ENCODE measurements around the gene CTNNBIP1.

The CTNNBIP1 gene

GRCh38 chr1:9823693-9823942 is 86.5 kb downstream of the CTNNBIP1 start:
- TF ChIP-seq MAX (IDR thresholded peaks at IDR 0.05; ENCODE audit: low read depth, low read length) (no peak), CTCF (IDR thresholded peaks at IDR 0.05; ENCODE audit: low read depth, low read length) (no peak), MYC (IDR thresholded peaks at IDR 0.05; ENCODE audit: low read depth, low read length) (0 out of 2 replicates have a peak, but pooled peaks have one; percentile 2), POLR2A (IDR thresholded peaks at IDR 0.05; ENCODE audit: extremely low read depth, insufficient read length) (peak; percentile 47)

GRCh38 chr1:9822897-9823692 is 87.0 kb downstream of the CTNNBIP1 start:
- H3K4me3 ChIP-seq (ENCODE audit: low read depth, low read length): peak overlapping the region; percentile 78
- TF ChIP-seq MYC (IDR thresholded peaks at IDR 0.05; ENCODE audit: low read depth, low read length) (no peak; the same call in 1 of the 2 replicates), POLR2A (IDR thresholded peaks at IDR 0.05; ENCODE audit: extremely low read depth, insufficient read length) (no peak), CTCF (IDR thresholded peaks at IDR 0.05; ENCODE audit: low read depth, low read length) (no peak), MAX (IDR thresholded peaks at IDR 0.05; ENCODE audit: low read depth, low read length) (no peak)
- peak; percentile 70 for DNase-seq (ENCODE audit: low read depth)

More at GRCh38 chr1:9823693-9823942, 86.5 kb downstream of the CTNNBIP1 start:
- H3K4me3 ChIP-seq (ENCODE audit: low read depth, low read length): peak overlapping the region; percentile 78
- no peak for DNase-seq (ENCODE audit: low read depth)

GRCh38 chr1:9822490-9822889 is 87.6 kb downstream of the CTNNBIP1 start:
- no peak for TF ChIP-seq POLR2A (IDR thresholded peaks at IDR 0.05; ENCODE audit: extremely low read depth, insufficient read length)
- no peak for TF ChIP-seq CTCF (IDR thresholded peaks at IDR 0.05; ENCODE audit: low read depth, low read length)
- no peak for TF ChIP-seq MAX (IDR thresholded peaks at IDR 0.05; ENCODE audit: low read depth, low read length)
- TF ChIP-seq MYC (IDR thresholded peaks at IDR 0.05; ENCODE audit: low read depth, low read length): no peak; the same call in 1 of the 2 replicates
- DNase-seq (ENCODE audit: low read depth): no peak

GRCh38 chr1:9821710-9822109 is 88.4 kb downstream of the CTNNBIP1 start:
- H3K4me3 ChIP-seq (ENCODE audit: low read depth, low read length): no peak overlapping the region
- no peak for TF ChIP-seq MAX (IDR thresholded peaks at IDR 0.05; ENCODE audit: low read depth, low read length)
- TF ChIP-seq CTCF (IDR thresholded peaks at IDR 0.05; ENCODE audit: low read depth, low read length): no peak
- TF ChIP-seq POLR2A (IDR thresholded peaks at IDR 0.05; ENCODE audit: extremely low read depth, insufficient read length): no peak
- no peak for TF ChIP-seq MYC (IDR thresholded peaks at IDR 0.05; ENCODE audit: low read depth, low read length)
- no peak for DNase-seq (ENCODE audit: low read depth)

More at GRCh38 chr1:9822490-9822889, 87.6 kb downstream of the CTNNBIP1 start:
- H3K4me3 ChIP-seq (ENCODE audit: low read depth, low read length): peak overlapping the region; percentile 78

DNA sequence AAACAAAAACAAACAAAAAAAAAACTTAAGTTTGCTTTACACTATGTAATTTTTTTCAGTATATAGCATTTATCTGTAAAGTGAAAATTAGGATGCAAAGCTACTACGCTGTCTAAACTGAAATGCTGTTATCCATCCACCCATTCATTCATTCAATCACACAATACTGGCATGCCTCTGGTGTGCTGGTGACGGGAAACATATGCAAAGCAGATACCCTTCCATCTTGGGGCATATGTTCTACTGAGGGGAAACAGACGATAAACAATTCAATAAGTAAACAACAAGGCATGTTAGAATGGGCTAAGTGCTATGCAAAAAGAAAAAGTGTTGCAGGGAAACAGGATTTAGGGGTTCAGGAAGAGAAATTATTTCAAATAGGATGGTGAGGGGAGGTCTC is 89.5 kb downstream of the CTNNBIP1 start:
- TF ChIP-seq MYC (IDR thresholded peaks at IDR 0.05; ENCODE audit: low read depth, low read length): no peak
- TF ChIP-seq POLR2A (IDR thresholded peaks at IDR 0.05; ENCODE audit: extremely low read depth, insufficient read length): no peak
- no peak for TF ChIP-seq CTCF (IDR thresholded peaks at IDR 0.05; ENCODE audit: low read depth, low read length)
- no peak overlapping the region for H3K4me3 ChIP-seq (ENCODE audit: low read depth, low read length)
- no peak for DNase-seq (ENCODE audit: low read depth)

Data from NB4 (cell line).